ENCODE results near the gene PAFAH2.

Gene PAFAH2

DNA sequence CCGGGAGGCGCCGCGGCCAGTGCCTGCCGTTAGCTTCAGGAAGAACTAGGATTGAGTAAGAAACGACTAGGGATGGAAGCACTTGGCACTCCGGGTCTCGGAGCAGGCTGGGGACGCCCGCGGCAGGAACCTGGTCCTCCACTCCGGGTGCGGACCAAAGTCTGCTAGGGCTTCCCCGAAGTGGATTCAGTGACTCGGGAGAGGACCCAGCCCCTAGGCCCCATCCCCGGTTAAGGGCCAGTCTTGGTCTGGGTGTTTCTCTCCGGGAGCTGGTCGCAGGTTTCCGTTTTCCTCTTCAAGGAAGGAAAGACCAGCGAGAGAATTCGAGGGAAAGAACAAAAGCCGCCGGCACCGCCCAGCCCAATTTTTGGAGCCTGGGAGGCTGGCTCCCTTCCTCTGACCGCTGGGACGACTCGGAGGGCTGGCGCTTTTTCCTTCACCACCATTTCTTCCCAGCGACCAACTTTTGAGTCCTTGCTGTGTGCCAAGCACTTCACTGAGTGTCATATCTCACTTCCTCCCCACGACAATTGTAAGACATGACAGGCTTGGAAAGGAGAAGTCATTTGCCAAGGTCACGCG, 74.8 kb downstream of the PAFAH2 start:
- ChIA-PET CTCF (interaction anchor here (1.2 kb wide), 1 partner anchor 9 kb away, joined by 3 read pairs; no protein-coding TSS in a partner anchor), POLR2A (interaction anchor here (0.9 to 1.2 kb wide), 3 partner anchors 11 to 28 kb away, joined by 4 to 6 read pairs (median 5); no protein-coding TSS in a partner anchor)
- H3K27ac ChIP-seq (ENCODE audit: extremely low read depth, low read depth, low read length), result peak overlapping the region; percentile 72
- peaks cover 8% of the 10 kb centered on the region; the same call in 1 of the 2 replicates for H3K4me1 ChIP-seq (ENCODE audit: control insufficient read depth, insufficient read depth, low read length)
- TF ChIP-seq ZNF335 (tag by site-specific recombination; conservative IDR thresholded peaks at IDR 0.05), result peak; percentile 36
- TF ChIP-seq, protein P1, sequence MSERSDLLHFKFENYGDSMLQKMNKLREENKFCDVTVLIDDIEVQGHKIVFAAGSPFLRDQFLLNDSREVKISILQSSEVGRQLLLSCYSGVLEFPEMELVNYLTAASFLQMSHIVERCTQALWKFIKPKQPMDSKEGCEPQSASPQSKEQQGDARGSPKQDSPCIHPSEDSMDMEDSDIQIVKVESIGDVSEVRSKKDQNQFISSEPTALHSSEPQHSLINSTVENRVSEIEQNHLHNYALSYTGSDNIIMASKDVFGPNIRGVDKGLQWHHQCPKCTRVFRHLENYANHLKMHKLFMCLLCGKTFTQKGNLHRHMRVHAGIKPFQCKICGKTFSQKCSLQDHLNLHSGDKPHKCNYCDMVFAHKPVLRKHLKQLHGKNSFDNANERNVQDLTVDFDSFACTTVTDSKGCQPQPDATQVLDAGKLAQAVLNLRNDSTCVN (tag by site-specific recombination; optimal IDR thresholded peaks at IDR 0.05), result peak; percentile 12
- TF ChIP-seq ZNF610 (tag by site-specific recombination; IDR thresholded peaks at IDR 0.05; ENCODE audit: borderline replicate concordance), result no peak
- peak; percentile 15 for TF ChIP-seq SP2 (tag by site-specific recombination; IDR thresholded peaks at IDR 0.05)
- no peak for TF ChIP-seq ZBTB48 (tag by site-specific recombination; IDR thresholded peaks at IDR 0.05)
- 0 out of 2 replicates have a peak, but pooled peaks have one; percentile 22 for TF ChIP-seq ZNF366 (tag by site-specific recombination; conservative IDR thresholded peaks at IDR 0.05)
- TF ChIP-seq ZBTB8A (tag by site-specific recombination; IDR thresholded peaks at IDR 0.05), result peak; percentile 30; the same call in 1 of the 2 replicates
- 0 out of 2 replicates have a peak, but pooled peaks have one; percentile 12 for TF ChIP-seq KLF10 (tag by site-specific recombination; IDR thresholded peaks at IDR 0.05)
- H3K4me3 ChIP-seq (ENCODE audit: low read depth, low read length), result peak overlapping the region; percentile 16; the same call in 1 of the 2 replicates
- no peaks in the 10 kb centered on the region for H3K36me3 ChIP-seq (ENCODE audit: control insufficient read depth in 2 of 2, insufficient read depth in 1 of 2, low read length in 2 of 2)
- no peaks in the 10 kb centered on the region for H3K9me3 ChIP-seq (ENCODE audit: control insufficient read depth, insufficient read depth, low read depth, low read length)

DNA sequence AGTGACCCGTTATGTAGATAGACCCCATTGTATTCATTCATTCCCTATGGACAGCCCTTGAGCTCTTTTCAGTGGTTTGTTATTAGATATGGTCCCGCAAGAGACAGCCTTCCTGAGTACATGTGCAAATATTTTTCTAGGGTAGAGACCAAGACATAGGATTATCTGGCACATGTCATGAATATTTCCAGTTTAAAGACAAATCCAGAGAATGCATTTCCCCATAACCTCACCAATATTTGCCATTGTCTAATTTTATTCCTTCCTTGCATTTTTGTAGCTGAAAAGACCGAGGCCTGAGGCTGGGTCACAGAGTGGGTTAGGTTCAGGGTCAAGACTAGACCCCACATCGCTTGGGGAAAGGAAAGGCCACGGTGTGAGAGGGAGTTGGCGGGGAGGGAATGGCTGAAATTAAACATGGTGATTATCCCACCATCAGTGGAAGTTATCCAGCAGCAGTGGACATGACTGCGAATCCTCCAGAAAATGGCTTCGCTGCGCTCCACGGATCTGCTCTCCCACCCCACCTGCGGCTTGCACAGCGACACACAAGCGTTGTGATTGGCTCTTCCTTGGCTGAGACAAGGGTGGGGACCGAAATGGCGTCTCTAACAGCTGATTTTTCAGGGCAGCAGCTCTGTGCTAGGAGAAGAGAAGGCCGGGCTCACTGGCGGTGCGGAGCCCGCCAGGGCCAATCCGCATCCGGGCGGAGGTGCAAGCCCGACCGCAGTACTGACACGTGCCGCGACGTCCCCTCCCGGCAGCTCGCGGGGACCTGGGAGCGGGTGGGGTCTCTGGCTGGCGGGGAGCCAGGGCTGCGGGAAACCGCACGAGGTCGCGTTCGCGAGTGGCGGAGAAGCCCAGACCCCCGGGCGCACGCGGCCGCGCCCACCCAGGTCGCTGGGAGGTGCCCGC, 75.5 kb downstream of the PAFAH2 start:
- no peaks in the 10 kb centered on the region for H3K36me3 ChIP-seq (ENCODE audit: control insufficient read depth in 2 of 2, insufficient read depth in 1 of 2, low read length in 2 of 2)
- H3K9me3 ChIP-seq (ENCODE audit: control insufficient read depth, insufficient read depth, low read depth, low read length), result no peaks in the 10 kb centered on the region
- ChIA-PET CTCF (interaction anchor here (0.7 to 1.2 kb wide), 6 partner anchors 8 to 87 kb away, joined by 3 to 4 read pairs (median 3); partner anchors contain the start of gene PAFAH2), POLR2A (interaction anchor here (0.6 to 1.2 kb wide), 5 partner anchors 11 to 75 kb away, joined by 4 to 6 read pairs (median 4); partner anchors contain the start of gene PAFAH2)
- H3K27ac ChIP-seq (ENCODE audit: extremely low read depth, low read depth, low read length), result peak overlapping the region; percentile 72
- H3K4me1 ChIP-seq (ENCODE audit: control insufficient read depth, insufficient read depth, low read length), result peaks cover 8% of the 10 kb centered on the region; the same call in 1 of the 2 replicates
- H3K4me3 ChIP-seq (ENCODE audit: low read depth, low read length), result peak overlapping the region; percentile 16
- TF ChIP-seq GLIS1 (tag by site-specific recombination; IDR thresholded peaks at IDR 0.05) (peak; percentile 29; the same call in 1 of the 2 replicates), GLIS2 (tag by site-specific recombination; IDR thresholded peaks at IDR 0.05) (peak; percentile 62; the same call in 1 of the 2 replicates), HOXA7 (CRISPR knock-in tag; IDR thresholded peaks at IDR 0.05; ENCODE audit: borderline replicate concordance) (no peak), ZNF585B (tag by site-specific recombination; IDR thresholded peaks at IDR 0.05) (no peak), ZXDB (tag by site-specific recombination; IDR thresholded peaks at IDR 0.05) (0 out of 2 replicates have a peak, but pooled peaks have one; percentile 30), ZFP3 (tag by site-specific recombination; IDR thresholded peaks at IDR 0.05; ENCODE audit: low read depth) (no peak), KLF10 (tag by site-specific recombination; IDR thresholded peaks at IDR 0.05) (peak; percentile 68), ZNF24 (tag by site-specific recombination; IDR thresholded peaks at IDR 0.05) (no peak), ZNF341 (tag by site-specific recombination; IDR thresholded peaks at IDR 0.05; ENCODE audit: low read depth) (peak; percentile 81), RBAK (tag by site-specific recombination; IDR thresholded peaks at IDR 0.05) (no peak), SCRT2 (tag by site-specific recombination; IDR thresholded peaks at IDR 0.05) (peak; percentile 91), YY2 (tag by site-specific recombination; IDR thresholded peaks at IDR 0.05) (peak; percentile 57; the same call in 1 of the 2 replicates), ZSCAN30 (tag by site-specific recombination; IDR thresholded peaks at IDR 0.05) (0 out of 2 replicates have a peak, but pooled peaks have one; percentile 6), SCRT1 (tag by site-specific recombination; IDR thresholded peaks at IDR 0.05; ENCODE audit: borderline replicate concordance) (peak; percentile 79)
- TF ChIP-seq, protein P2, sequence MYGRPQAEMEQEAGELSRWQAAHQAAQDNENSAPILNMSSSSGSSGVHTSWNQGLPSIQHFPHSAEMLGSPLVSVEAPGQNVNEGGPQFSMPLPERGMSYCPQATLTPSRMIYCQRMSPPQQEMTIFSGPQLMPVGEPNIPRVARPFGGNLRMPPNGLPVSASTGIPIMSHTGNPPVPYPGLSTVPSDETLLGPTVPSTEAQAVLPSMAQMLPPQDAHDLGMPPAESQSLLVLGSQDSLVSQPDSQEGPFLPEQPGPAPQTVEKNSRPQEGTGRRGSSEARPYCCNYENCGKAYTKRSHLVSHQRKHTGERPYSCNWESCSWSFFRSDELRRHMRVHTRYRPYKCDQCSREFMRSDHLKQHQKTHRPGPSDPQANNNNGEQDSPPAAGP (tag by site-specific recombination; IDR thresholded peaks at IDR 0.05), result 0 out of 2 replicates have a peak, but pooled peaks have one; percentile 25
- TF ChIP-seq, protein P3, sequence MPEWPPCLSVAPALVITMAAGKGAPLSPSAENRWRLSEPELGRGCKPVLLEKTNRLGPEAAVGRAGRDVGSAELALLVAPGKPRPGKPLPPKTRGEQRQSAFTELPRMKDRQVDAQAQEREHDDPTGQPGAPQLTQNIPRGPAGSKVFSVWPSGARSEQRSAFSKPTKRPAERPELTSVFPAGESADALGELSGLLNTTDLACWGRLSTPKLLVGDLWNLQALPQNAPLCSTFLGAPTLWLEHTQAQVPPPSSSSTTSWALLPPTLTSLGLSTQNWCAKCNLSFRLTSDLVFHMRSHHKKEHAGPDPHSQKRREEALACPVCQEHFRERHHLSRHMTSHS (tag by site-specific recombination; IDR thresholded peaks at IDR 0.05), result no peak
- TF ChIP-seq, protein P1 (tag by site-specific recombination; optimal IDR thresholded peaks at IDR 0.05), result peak; percentile 74
- TF ChIP-seq, protein P4, sequence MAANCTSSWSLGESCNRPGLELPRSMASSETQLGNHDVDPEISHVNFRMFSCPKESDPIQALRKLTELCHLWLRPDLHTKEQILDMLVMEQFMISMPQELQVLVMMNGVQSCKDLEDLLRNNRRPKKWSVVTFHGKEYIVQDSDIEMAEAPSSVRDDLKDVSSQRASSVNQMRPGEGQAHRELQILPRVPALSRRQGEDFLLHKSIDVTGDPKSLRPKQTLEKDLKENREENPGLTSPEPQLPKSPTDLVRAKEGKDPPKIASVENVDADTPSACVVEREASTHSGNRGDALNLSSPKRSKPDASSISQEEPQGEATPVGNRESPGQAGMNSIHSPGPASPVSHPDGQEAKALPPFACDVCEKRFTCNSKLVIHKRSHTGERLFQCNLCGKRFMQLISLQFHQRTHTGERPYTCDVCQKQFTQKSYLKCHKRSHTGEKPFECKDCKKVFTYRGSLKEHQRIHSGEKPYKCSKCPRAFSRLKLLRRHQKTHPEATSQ (tag by site-specific recombination; IDR thresholded peaks at IDR 0.05), result 0 out of 2 replicates have a peak, but pooled peaks have one; percentile 34
